ENCODE data around the gene CCNL2.
"Not testable (repeated sequence)": the region's sequence is repeated elsewhere in the genome, so short reads cannot be mapped to it uniquely, and the experiment has no call there.

The CCNL2 gene

DNA sequence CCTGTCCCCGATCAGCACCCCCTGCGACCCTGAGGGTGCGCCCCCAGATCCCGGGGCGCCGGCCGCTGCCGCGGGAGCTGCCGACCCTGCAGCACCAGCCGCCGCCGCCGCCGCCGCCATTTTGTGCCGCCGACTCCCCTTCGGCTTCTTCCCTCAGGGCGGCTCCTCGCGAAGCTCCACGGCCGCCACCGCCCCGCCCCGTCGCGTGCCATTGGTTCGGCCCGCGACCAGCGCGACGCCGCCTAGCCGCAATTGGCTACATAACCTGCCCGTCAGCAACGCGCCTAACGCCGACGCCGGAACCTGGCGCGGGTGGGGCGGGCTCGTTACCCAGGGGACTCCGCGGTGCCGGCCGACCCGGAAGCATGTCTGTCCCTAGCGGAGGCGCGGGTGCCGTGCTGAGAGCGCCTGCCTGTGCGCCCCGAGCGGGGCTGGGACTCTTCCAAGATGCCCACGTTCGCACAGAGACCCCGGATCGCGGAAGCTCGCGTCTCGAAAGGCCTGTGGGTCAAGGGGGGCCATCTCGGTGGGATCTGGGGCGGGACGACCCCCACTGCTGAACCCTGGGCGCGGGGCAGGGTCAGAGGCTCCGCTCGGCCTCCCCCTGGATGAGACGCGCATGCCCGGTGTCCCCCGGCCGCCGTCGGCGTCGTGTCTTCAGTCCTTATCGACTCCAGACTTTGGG, at the start of gene CCNL2:
Gene CCNL2 (minus strand): TSS at position 149 of the 685 bp plus-strand sequence. CDS start 29 bp downstream, at position 120.
- peak; percentile 99 for DNase-seq

DNA sequence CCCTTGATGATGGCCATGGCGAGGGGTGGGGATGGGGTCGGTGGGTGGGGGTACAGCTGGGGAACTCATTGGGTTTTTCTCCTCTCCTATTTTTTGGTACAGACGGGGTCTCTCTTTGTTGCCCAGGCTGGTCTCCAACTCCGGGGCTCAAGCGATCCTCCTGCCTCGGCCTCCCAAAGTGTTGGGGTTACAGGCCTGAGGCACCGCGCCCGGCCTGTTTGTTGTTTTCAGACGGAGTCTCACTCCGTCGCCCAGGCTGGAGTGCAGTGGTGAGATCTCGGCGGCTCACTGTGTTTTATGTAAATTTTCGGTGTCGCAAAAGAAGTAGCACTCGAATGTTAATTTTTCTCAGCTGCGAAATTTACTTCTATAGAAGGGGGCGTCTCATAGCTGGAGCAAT, 47.5 kb upstream of the CCNL2 start:
- DNase-seq = not testable (repeated sequence)

DNA sequence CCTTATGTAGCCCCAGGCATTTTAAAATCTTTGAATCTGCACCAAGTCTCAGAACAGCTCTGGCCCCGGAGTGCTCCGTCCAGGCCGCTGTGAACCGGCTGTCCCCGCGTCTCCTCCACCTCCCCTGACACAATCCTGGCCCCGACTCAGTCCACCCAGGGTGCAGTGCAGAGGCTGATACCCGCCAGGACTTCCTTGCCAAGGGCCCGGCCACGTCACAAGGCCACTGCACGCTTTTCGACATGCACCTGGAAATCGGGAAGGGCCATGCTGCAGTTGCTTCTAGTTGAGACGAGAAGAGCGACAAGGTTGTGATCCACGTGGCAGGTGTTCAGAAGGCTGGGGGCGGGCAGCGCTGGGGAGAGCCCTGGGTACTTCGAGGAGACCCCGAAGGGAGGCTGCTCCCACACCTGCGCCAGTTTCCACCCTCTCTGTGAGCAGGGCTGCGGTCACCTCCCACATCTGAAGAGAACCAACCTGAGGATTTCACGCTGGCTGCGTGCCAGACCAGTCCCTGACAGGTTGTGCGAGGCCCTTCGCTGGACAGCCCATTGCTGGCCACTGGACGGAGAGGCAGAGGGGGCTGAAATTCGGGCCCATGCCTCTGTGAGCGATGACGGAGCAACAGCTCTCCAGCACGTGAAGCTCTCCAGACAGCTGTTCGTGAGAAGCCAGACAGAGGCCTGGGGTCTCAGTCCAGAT, 43.1 kb upstream of the CCNL2 start:
- DNase-seq = no peak

DNA sequence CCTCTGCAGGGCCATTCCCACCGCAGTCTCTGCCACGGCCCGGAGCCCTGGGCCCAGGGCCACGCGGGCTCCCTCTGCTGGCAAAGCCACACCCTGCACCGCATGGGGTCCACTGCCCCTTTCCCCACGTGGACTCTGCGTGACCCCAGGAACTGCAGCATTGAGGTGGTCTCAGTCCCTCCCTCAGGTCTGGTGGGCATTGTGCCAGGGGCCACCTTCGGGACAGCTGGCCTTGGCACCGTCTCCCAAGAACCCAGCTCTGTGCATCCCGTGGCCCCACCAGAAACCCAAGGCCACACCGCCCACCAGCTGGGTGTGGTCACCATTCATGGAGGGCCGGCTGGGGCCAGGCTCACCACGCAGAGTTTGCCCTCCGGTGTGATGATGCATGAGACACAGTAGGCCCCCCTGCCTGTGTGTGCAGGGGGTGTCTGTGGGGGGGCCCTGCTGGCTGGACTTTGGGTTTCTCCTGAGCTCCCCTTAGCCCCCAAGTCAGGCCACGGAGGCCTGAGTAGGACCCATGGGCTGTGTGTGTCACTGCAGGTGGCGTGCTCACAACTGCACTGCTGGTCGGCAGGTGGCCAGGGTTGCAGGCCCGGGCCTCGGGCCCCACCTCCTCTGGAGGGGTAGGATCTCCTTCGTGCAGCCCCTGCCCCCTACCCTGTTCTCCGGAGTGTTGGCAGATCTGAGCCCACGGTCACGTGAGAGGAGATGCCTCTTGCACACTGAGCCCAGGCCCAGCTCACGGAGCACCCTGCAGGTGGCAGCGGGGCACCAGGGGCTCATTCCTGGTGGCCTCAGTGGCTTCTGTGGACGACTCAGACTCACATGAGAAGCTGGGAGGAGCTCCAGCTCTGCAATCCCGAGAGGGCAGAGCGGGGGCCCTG, 42.1 kb upstream of the CCNL2 start:
- peak; percentile 74 for DNase-seq

DNA sequence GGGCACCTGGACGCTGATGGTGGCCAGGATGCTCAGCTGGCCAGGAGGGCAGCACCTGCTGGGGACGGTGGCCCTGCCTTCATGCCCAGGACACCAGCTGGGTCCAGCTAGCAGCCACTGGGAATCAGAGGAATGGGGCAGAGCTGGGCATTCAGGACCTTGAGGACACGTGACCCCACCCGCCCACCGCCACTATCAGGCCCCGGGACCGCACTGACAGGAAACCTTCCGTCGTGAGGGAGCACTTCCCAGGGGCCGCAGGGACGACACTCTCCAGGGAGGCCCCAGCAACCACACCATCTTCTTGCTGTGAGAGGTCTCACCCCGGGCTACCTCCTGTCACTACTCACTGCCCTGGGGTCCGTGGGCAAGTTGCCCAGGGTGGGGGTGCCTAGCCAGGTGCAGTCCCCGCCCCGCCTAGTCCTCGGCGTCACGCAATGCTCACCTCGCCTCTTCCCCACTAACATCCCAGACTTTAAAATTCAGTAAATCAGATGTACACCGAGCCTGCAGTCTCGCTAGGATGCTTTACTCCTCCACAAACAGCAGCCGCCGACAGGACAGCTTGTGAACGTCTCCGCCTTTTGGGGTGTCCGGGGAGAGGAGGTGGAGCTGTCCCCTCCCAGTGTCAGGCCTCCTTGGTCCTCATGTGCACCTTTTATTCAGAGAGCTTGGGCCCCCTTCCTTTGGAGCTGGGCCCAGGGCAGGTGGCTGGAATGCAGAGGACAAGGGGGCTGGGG, 41.3 kb upstream of the CCNL2 start:
- no peak for DNase-seq

DNA sequence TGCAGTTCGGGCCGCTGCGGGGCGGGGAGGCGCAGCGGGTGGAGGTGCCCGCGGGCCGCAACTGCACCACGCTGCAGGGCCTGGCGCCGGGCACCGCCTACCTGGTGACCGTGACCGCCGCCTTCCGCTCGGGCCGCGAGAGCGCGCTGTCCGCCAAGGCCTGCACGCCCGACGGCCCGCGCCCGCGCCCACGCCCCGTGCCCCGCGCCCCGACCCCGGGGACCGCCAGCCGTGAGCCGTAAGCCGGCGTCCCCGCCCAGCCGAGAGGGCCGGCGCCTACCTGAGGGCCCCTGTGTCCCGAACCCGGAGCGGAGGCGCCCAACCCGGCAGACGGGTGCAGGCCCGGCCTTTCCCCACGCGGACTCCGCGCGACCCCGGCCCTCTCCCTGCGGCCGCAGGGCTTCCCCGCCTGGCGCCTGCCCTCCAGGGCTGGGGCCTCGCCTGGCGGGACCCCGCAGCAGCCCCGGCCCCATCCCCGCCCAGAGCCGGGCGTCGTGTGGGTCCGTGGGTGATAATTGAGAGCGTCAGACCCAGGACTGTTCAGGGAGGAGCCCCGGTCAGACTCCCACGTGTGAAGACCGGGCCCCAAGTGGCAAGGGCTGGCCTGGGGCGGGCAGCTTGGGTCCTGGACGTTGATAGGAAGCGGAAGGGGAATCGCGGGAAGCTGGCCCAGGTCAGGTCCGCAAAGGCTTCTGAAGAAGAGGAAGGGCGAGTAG, 40.6 kb upstream of the CCNL2 start:
- DNase-seq = no peak

DNA sequence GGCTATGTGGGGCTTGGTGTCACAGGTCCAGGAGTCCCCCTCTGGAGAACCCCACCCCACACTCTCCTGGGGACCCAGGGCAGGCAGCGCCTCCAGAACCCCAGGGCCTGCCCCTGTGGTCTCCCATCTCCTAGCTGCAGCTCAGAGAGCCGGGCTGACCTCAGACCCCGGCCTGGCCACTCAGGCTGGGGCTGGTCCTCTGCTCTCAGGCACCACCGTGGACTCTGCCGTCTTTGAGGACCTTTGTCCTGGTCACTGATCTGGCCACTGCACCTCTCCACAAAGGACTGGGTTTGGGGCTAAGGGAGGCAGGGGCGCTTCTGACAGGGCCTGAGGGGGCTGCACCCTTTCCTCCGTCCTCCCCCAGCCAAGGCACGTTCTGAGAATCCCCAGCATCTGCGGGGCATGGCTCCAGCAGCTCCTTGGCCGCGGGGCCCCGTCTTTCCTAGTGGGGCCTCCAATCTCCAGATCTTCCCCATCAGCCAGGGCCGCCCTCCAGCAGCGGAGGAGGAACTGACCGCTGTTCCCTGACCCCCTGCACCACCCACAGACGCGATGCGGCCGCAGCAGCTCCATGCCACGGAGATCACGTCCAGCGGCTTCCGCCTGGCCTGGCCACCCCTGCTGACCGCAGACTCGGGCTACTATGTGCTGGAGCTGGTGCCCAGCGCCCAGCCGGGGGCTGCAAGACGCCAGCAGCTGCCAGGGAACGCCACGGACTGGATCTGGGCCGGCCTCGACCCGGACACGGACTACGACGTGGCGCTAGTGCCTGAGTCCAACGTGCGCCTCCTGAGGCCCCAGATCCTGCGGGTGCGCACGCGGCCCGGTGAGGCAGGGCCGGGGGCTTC, 39.6 kb upstream of the CCNL2 start:
- DNase-seq = no peak

DNA sequence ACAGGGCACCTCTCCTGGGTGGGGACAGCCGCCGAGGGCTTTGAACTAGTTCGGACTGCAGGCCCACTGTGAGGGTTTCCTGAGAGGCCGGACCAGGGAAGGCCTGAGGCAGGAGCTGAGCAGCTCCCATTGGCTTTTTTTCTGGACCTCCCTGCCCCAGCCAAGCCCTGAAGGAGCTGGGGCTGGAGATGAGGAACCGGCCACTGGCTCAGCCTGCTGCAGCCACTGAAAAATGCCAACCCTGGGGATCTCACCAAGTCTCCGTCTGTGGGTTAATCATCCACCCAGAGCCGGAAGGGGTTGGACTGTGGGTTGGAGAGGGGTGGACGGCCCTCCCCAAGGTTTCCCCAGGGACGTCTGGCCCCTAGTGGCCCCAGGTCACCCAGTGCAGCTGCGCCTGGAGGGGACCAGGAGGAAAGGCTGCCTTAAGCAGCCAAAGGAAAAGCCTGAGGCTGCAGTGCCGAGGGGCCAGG, 38.8 kb upstream of the CCNL2 start:
- DNase-seq = no peak

DNA sequence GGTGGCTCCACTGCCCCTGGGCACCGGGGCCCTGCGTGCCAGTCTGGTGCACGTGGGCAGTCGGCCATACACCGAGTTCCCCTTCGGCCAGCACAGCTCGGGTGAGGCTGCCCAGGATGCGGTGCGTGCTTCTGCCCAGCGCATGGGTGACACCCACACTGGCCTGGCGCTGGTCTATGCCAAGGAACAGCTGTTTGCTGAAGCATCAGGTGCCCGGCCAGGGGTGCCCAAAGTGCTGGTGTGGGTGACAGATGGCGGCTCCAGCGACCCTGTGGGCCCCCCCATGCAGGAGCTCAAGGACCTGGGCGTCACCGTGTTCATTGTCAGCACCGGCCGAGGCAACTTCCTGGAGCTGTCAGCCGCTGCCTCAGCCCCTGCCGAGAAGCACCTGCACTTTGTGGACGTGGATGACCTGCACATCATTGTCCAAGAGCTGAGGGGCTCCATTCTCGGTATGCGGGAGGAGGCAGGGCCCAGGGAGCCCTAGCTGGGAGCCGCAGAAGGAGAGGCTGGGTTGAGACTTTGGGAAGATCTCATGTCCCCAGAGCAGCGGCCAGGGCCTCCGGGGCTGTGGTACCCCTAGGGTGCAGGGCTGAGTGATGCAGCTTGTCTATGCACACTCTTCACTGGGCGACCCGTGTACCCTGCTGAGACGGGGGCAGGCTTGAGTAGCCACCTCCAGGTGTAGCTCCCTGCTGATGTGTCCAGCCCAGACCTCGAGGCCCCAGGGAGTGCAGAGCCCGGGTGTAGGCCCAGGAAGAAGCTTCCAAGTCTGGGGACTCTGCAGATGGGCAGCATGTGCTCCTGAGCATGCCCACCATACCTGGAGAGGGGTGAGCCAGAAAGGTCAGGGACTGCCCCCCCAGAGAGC, 38.1 kb upstream of the CCNL2 start:
- DNase-seq = no peak

DNA sequence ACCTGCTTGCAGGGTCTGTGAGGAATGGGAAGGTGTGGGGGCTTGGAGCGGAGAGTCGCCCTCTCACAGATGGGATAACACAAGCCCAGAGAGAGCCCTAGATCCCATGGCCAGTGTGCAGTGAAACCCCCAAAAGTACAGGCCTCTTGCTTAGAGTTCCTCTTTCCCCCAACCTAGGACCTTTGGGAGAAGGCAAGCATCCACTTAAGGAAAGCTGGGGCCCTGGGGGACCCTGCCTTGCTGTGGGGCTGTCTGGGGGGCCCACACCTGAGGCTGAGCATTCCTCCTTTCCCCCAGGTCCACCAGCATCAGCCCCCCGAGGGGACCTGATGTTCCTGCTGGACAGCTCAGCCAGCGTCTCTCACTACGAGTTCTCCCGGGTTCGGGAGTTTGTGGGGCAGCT, 37.5 kb upstream of the CCNL2 start:
- no peak for DNase-seq

DNA sequence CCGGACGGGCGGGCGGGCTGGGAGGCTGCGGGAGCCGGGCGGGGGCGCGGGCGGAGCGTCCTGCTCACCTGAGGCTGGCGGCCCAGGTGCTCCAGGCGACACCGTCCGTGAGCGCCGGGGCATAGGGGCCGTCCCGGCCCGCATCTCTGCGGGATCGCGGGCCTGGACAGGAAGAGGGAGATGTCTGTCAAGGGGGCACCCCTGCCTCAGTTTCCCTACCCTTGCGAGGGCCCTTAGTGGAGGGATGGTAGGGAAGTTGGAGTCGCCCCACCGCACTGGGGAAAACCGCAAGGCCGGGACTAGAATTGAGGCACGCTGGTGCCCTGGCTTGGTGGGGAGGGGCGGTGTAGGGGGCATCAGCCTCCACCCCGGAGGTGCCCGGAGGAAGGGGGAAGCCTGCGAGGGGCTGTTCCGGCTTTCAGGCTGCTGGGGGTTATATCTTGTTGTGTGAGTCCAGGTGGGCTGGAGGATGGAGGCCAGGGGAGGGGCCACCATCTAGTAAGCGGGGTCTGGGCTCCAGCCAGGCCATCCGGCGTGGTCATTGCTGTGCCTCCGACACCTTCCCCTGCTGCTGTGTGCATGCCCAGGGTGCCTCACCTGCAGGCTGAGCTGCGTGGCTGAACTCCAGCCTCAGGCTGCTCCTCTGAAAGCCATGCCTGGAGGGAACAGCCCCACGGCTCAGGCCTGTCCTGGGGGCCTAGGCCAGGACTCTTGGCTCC, 36.9 kb upstream of the CCNL2 start:
- DNase-seq = no peak

DNA sequence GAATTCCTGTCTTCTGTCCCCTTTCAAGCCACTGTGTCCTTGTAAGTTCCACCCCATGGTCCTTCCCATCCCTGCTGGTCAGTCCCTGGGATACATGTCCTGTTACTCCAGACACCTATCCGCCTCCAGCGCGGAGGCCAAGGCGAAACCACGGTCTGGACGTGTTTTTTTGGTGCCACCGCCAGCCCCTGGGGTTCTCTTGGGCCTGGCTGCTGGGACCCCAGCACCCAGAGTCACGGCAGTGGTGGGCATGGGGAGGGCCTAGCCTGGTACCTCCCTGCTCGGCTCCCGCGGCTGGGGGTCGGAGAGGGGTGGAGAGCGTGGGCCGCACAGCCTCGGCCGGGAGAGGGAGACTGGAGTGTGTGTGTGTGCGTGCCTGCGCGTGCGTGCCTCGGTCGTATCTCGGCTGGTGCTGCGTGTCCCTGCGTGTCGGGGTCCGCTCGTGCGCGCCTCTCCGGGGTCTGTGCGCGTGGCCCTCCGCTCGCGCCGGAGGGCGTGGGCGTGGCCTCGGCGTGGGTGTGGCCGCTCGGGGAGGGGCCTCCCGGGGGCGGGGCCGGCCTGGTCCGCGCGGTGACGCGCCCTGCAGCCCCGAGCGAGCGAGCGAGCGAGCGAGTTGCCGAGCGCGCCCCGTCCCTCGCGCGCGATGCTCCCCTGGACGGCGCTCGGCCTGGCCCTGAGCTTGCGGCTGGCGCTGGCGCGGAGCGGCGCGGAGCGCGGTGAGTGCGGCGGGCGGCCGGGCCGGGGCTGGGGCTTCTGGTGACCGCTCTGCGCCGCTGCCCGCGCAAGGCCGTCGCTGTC, 36.2 kb upstream of the CCNL2 start, which contains the start of gene VWA1:
Gene VWA1 (plus strand): TSS at position 585 of the 798 bp plus-strand sequence. CDS start 59 bp downstream, at position 644.
- DNase-seq = peak; percentile 62

DNA sequence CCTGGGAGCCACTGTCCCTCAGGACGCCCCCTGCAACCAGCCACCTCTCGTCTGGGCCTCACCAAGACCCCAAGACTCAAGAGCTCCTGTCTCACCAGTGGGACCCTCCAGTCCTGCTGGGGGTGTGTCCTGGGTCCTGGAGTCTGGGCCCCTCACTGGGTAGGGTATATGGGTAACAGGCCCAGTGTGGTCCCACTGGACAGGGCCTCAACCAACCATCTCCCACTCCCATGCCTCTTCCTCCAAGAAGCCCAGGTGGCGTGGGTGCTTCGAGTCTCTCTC, 35.6 kb upstream of the CCNL2 start:
- DNase-seq = no peak

DNA sequence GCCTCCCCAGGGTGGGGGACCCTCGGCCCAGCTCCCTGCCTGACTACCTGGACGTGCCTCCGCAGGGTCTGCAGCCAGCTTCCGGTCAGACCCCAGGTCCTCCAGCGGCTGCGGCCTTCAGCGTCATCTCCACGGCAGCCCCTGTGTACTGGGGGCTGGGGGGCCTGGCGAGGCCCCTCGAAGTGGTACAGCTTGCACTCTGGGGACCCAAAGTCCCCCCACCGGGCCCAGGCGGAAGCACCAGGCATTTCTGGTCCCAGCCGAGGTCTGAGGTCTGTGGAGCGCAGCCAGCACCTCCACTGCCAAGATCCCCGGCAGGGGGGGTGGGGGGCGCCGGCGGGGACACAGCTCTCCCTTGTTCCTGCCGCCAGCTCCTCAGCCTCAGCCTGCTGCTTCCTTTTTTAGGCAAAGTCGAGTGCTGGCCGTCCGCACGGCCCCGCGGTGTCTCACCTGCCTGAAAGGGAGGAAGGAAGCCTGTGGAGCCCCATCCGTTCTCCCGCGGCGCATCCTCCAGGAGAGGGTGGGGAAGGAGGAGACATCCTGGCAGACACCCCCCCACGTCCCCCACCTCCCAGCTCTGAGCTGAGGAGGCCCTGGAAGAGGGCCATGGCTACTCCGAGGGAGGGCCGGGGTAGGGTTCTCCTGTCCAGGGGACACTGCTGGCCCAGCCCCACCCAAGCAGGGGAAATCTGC, 35.1 kb upstream of the CCNL2 start:
- no peak for DNase-seq

DNA sequence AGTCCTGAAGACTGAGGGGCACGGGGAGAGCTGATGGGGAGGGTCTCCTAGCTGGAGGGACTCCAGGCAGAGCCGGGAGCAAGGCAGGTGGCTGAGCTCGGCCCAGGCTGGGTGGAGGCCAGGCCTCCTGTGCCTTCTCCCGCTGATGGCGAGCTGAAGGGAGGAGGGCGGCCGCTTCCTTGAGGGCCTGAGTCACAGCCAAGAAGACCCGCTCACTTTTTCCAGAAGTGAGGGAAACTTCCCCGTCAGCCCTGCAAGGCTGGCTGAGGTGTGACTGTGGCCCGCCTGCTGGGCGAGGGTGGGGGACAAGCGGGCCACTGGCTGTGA, 34.6 kb upstream of the CCNL2 start:
- no peak for DNase-seq

DNA sequence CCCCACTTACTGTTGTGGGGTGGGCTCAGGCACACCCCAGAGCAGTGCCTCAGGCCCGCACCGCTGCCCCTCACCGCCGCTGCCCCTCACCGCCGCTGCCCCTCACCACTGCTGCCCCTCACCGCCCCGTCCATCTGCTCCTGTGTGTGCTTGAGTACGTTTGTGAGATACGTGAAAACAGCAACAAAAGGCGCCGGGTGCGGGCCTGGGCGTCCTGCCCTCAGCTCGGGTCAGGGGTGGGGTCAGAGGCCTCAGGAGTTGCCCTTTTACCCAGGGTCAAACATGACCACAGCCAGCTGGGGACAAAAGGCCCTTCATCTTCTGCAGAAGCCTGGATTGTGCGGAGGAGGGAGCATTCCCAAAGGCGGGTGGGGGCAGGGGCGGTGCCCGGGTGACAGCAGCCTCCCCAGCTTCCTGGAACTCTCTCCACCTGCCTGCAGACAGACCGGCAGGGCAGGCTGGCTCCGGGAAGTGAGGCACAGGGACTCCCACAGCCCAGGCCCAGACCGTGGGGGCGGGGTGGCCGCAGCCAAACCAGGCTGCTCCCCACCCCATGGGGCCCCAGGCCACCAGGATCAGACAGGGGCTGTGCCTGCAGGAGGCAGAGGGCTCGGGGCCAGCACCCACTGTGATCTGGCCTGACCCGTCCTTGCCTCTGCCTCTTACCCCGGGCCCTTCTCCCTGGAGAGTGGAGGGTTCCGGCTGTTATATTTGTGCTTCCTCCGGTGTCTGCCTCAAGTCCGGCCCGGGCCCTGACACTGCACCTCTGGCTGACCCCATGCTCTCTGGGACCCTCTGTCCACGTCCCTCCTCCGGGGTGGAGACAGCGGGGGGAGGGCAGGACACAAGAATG, 34.0 kb upstream of the CCNL2 start:
- DNase-seq = no peak
